OCI-LY7 (cell line): ENCODE results near the gene CDH1. TPM values are rescaled to one million over a fixed set of nuclear protein-coding genes. Genes with fewer than 3 reads are reported as not detected.

Source experiments
- BruUV-seq: library from RNA; stranded (reverse); fragments of 400-500 nt; replicated peaks from 2 replicates; lab custom pipeline; 2021; lab: Mats Ljungman, UMichigan
- CTCF ChIA-PET: fragments of 300-600 bp; sonication (Branson Sonifier 250); formaldehyde crosslinking; loops from one replicate; lab custom pipeline; 2022; ENCODE audit warnings: antibody characterized with exemption; ENCODE audit not compliant: unreplicated experiment; lab: Charles Lee
- POLR2A ChIA-PET: fragments of 300-600 bp; sonication (Branson Sonifier 250); formaldehyde crosslinking; loops from one replicate; lab custom pipeline; 2022; ENCODE audit warnings: antibody characterized with exemption; lab: Charles Lee
- DNase-seq: peaks from one replicate; pipeline ENCODE4 v3.0.0-alpha.2; 2015; ENCODE audit warnings: low spot score
- H2AFZ ChIP-seq: fragments of 200-600 bp; sonication (generic), shearing (Covaris generic); 2 replicates; pipeline ENCODE4 v1.6.1; 2014; ENCODE audit warnings: mild to moderate bottlenecking, antibody characterized with exemption, low read length, moderate library complexity
- H3K27ac ChIP-seq: fragments of 200-600 bp; sonication (generic); 2 replicates; pipeline ENCODE4 v1.5.1; 2014; ENCODE audit warnings: mixed run types, low read depth, mild to moderate bottlenecking, moderate library complexity, low read length, inconsistent platforms; ENCODE audit not compliant: poor library complexity, severe bottlenecking
- H3K36me3 ChIP-seq: fragments of 200-600 bp; sonication (generic); 2 replicates; pipeline ENCODE4 v1.6.1; 2014; ENCODE audit warnings: mild to moderate bottlenecking, antibody characterized with exemption, low read length, moderate library complexity, mixed read lengths; ENCODE audit not compliant: insufficient read depth
- H3K4me1 ChIP-seq: fragments of 200-600 bp; sonication (generic); 2 replicates; pipeline ENCODE4 v1.5.1; 2014; ENCODE audit warnings: mild to moderate bottlenecking, low read length; ENCODE audit not compliant: insufficient read depth, poor library complexity, severe bottlenecking
- H3K4me2 ChIP-seq: fragments of 200-600 bp; sonication (generic); 2 replicates; pipeline ENCODE4 v1.6.1; 2014; ENCODE audit warnings: mild to moderate bottlenecking, low read length
- H3K4me3 ChIP-seq: fragments of 200-600 bp; sonication (generic); 2 replicates; pipeline ENCODE4 v1.5.1; 2014; ENCODE audit warnings: mild to moderate bottlenecking, low read depth, low read length; ENCODE audit not compliant: poor library complexity, severe bottlenecking
- H3K79me2 ChIP-seq: fragments of 200-600 bp; sonication (generic); 2 replicates; pipeline ENCODE4 v1.6.1; 2016; ENCODE audit warnings: low read depth, mild to moderate bottlenecking, low read length, moderate library complexity, mixed read lengths; ENCODE audit not compliant: insufficient read depth
- H3K9me2 ChIP-seq: fragments of 200-600 bp; sonication (generic); 2 replicates; pipeline ENCODE4 v1.6.1; 2016; ENCODE audit warnings: mild to moderate bottlenecking, low read length, mixed read lengths; ENCODE audit not compliant: insufficient read depth
- H3K9me3 ChIP-seq: fragments of 200-600 bp; sonication (generic); 2 replicates; pipeline ENCODE4 v1.6.1; 2014; ENCODE audit warnings: mild to moderate bottlenecking, mixed run types, low read length, mixed read lengths
- H4K20me1 ChIP-seq: fragments of 200-600 bp; sonication (generic); 2 replicates; pipeline ENCODE4 v1.6.1; 2014; ENCODE audit warnings: mild to moderate bottlenecking, antibody characterized with exemption, low read length, moderate library complexity, mixed read lengths; ENCODE audit not compliant: insufficient read depth
- CTCF ChIP-seq: fragments of 200-600 bp; sonication (generic); conservative IDR thresholded peaks from 2 replicates; pipeline ENCODE4 v1.5.1; 2014; ENCODE audit warnings: mild to moderate bottlenecking, antibody characterized with exemption, low read length, moderate library complexity, mixed read lengths
- EZH2phosphoT487 ChIP-seq: fragments of 200-600 bp; sonication (generic); IDR thresholded peaks from 2 replicates; pipeline ENCODE4 v1.6.1; 2018; ENCODE audit warnings: low read depth, borderline replicate concordance, mild to moderate bottlenecking, mixed run types, antibody characterized with exemption, low read length, moderate library complexity, mixed read lengths
- intact Hi-C: fragments of 100-400 bp; cut with micrococcal nuclease; formaldehyde crosslinking; loops from one replicate; pipeline ENCODE4 v1.10.0; 2022; ENCODE audit not compliant: unreplicated experiment
- total RNA-seq, 2 experiments: library from RNA; depleted of rRNA in 1 of 2; stranded (reverse); fragments of >200 nt in 1 of 2; shearing (Covaris generic) in 1 of 2; gene quantifications; 2 replicates each; pipeline ENCODE4 v1.2.3, GENCODE V29; 2014 to 2022

Gene CDH1
- total RNA-seq, 2 experiments from 2014 or later, result not detected

GRCh38 chr16:68869492-68870088 is 132.5 kb downstream of the CDH1 start:
- no peak overlapping the region for H2AFZ ChIP-seq
- H3K79me2 ChIP-seq, result no peaks in the 10 kb centered on the region
- no peak for DNase-seq
- peaks cover 19% of the 10 kb centered on the region for H3K36me3 ChIP-seq
- CTCF ChIA-PET, result no interaction called here
- TF ChIP-seq CTCF (no peak), EZH2phosphoT487 (no peak)
- no peaks in the 10 kb centered on the region for H3K9me3 ChIP-seq
- intact Hi-C loops, result no loop called here
- H3K4me3 ChIP-seq, result no peak overlapping the region
- H3K27ac ChIP-seq, result no peak overlapping the region
- H3K4me1 ChIP-seq, result no peaks in the 10 kb centered on the region
- no peaks in the 10 kb centered on the region for H4K20me1 ChIP-seq
- POLR2A ChIA-PET, result interaction anchor here (0.7 kb wide), 1 partner anchor 1488 kb away, joined by 3 read pairs; no protein-coding TSS in a partner anchor
- no peaks in the 10 kb centered on the region for H3K9me2 ChIP-seq
- H3K4me2 ChIP-seq, result no peak overlapping the region
- no TSS peak for BruUV-seq

GRCh38 chr16:68873635-68874471 is 136.8 kb downstream of the CDH1 start:
- TF ChIP-seq EZH2phosphoT487 (no peak), CTCF (no peak)
- no peak overlapping the region for H2AFZ ChIP-seq
- POLR2A ChIA-PET, result interaction anchor here (1.2 kb wide), 1 partner anchor 24 kb away, joined by 3 read pairs; no protein-coding TSS in a partner anchor
- no peak for DNase-seq
- no peaks in the 10 kb centered on the region for H4K20me1 ChIP-seq
- no peak overlapping the region for H3K4me3 ChIP-seq
- BruUV-seq, result TSS peak; percentile 34
- no peaks in the 10 kb centered on the region for H3K9me3 ChIP-seq
- intact Hi-C loops, result no loop called here
- no peak overlapping the region for H3K4me2 ChIP-seq
- H3K79me2 ChIP-seq, result no peaks in the 10 kb centered on the region
- CTCF ChIA-PET, result no interaction called here
- H3K27ac ChIP-seq, result no peak overlapping the region
- no peaks in the 10 kb centered on the region for H3K4me1 ChIP-seq
- H3K9me2 ChIP-seq, result no peaks in the 10 kb centered on the region
- peaks cover 42% of the 10 kb centered on the region for H3K36me3 ChIP-seq

- no peaks in the 10 kb centered on the region for H4K20me1 ChIP-seq
- no TSS peak for BruUV-seq
- no peak overlapping the region for H2AFZ ChIP-seq
- H3K4me1 ChIP-seq, result no peaks in the 10 kb centered on the region
- no peak overlapping the region for H3K4me3 ChIP-seq
- H3K79me2 ChIP-seq, result no peaks in the 10 kb centered on the region
- no peak for DNase-seq
- H3K27ac ChIP-seq, result no peak overlapping the region
- intact Hi-C loops, result no loop called here
- CTCF ChIA-PET, result no interaction called here
- POLR2A ChIA-PET, result no interaction called here
- TF ChIP-seq CTCF (no peak), EZH2phosphoT487 (no peak)
- H3K36me3 ChIP-seq, result peaks cover 45% of the 10 kb centered on the region
- no peaks in the 10 kb centered on the region for H3K9me2 ChIP-seq
- H3K4me2 ChIP-seq, result no peak overlapping the region
- H3K9me3 ChIP-seq, result no peaks in the 10 kb centered on the region
These were observed 138.8 kb downstream of the CDH1 start for GRCh38 chr16:68875871-68876270.
